ENCODE results near the gene WSCD2. TPM values are rescaled to one million over a fixed set of nuclear protein-coding genes. Genes with fewer than 3 reads are reported as not detected.

WSCD2 gene
- total and polyA plus RNA-seq, 2 of the 4 experiments (the other 2 are of a cell fraction), result not detected

GRCh38 chr12:108191086-108191485 lies 62.0 kb downstream of the WSCD2 start:
- no peak overlapping the region for H2BK20ac ChIP-seq (ENCODE audit: low read depth, low read length)
- H2BK15ac ChIP-seq (ENCODE audit: low read depth, low read length), result no peak overlapping the region
- no peak overlapping the region for H3K56ac ChIP-seq (ENCODE audit: extremely low read depth, insufficient read depth, low read length)
- no peaks in the 10 kb centered on the region for H3K4me1 ChIP-seq (ENCODE audit: control insufficient read depth, insufficient read depth, low read length)
- no peak for TF ChIP-seq POLR2A (IDR thresholded peaks at IDR 0.05; ENCODE audit: low read depth, low read length)
- no peak for TF ChIP-seq USF2 (IDR thresholded peaks at IDR 0.05; ENCODE audit: low read depth, low read length)
- no peak for TF ChIP-seq SMC3 (IDR thresholded peaks at IDR 0.05; ENCODE audit: low read depth, low read length)
- no peak for TF ChIP-seq CEBPB (IDR thresholded peaks at IDR 0.05; ENCODE audit: low read depth, low read length)
- TF ChIP-seq, protein P1, sequence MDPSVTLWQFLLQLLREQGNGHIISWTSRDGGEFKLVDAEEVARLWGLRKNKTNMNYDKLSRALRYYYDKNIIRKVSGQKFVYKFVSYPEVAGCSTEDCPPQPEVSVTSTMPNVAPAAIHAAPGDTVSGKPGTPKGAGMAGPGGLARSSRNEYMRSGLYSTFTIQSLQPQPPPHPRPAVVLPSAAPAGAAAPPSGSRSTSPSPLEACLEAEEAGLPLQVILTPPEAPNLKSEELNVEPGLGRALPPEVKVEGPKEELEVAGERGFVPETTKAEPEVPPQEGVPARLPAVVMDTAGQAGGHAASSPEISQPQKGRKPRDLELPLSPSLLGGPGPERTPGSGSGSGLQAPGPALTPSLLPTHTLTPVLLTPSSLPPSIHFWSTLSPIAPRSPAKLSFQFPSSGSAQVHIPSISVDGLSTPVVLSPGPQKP (IDR thresholded peaks at IDR 0.05; ENCODE audit: borderline replicate concordance, low read depth, low read length), result no peak
- no peak for TF ChIP-seq MAFK (IDR thresholded peaks at IDR 0.05; ENCODE audit: low read depth, low read length)
- TF ChIP-seq RAD21 (IDR thresholded peaks at IDR 0.05; ENCODE audit: low read length), result no peak
- no peak for TF ChIP-seq MAZ (IDR thresholded peaks at IDR 0.05; ENCODE audit: borderline replicate concordance, low read depth, low read length)
- no peak for TF ChIP-seq FOS (IDR thresholded peaks at IDR 0.05; ENCODE audit: low read depth, low read length)
- TF ChIP-seq, protein P2, sequence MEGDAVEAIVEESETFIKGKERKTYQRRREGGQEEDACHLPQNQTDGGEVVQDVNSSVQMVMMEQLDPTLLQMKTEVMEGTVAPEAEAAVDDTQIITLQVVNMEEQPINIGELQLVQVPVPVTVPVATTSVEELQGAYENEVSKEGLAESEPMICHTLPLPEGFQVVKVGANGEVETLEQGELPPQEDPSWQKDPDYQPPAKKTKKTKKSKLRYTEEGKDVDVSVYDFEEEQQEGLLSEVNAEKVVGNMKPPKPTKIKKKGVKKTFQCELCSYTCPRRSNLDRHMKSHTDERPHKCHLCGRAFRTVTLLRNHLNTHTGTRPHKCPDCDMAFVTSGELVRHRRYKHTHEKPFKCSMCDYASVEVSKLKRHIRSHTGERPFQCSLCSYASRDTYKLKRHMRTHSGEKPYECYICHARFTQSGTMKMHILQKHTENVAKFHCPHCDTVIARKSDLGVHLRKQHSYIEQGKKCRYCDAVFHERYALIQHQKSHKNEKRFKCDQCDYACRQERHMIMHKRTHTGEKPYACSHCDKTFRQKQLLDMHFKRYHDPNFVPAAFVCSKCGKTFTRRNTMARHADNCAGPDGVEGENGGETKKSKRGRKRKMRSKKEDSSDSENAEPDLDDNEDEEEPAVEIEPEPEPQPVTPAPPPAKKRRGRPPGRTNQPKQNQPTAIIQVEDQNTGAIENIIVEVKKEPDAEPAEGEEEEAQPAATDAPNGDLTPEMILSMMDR (conservative IDR thresholded peaks at IDR 0.05; ENCODE audit: low read depth, low read length), result no peak
- no peak for TF ChIP-seq RCOR1 (IDR thresholded peaks at IDR 0.05; ENCODE audit: insufficient replicate concordance, low read length)
- no peak for TF ChIP-seq MXI1 (IDR thresholded peaks at IDR 0.05; ENCODE audit: borderline replicate concordance, low read depth, low read length)
- no peak for TF ChIP-seq BHLHE40 (IDR thresholded peaks at IDR 0.05; ENCODE audit: low read depth, low read length)
- no peak for TF ChIP-seq RFX5 (IDR thresholded peaks at IDR 0.05; ENCODE audit: low read depth, low read length)
- no peak overlapping the region for H3K18ac ChIP-seq (ENCODE audit: low read depth, low read length)
- H2AK5ac ChIP-seq (ENCODE audit: low read depth, low read length), result no peak overlapping the region
- no peak overlapping the region for H3K14ac ChIP-seq (replicated peaks; ENCODE audit: low read depth, low read length)
- H2BK5ac ChIP-seq (ENCODE audit: low read depth, low read length, poor library complexity, severe bottlenecking), result no peak overlapping the region
- H3K79me1 ChIP-seq (ENCODE audit: low read depth in 1 of 2, low read length in 2 of 2), result no peaks in the 10 kb centered on the region
- no peak overlapping the region for H2AK9ac ChIP-seq (replicated peaks; ENCODE audit: low read depth, low read length, poor library complexity)
- dilution Hi-C loops (cut with HindIII; ENCODE audit: low sequenced_read_pairs, unreplicated experiment), result no loop called here
- intact Hi-C loops (cut with micrococcal nuclease), result no loop called here
- H3K9ac ChIP-seq (ENCODE audit: low read depth, low read length), result no peak overlapping the region
- DNase-seq (no peak), ATAC-seq (ENCODE audit: low read depth) (no peak)
- ChIA-PET POLR2A (ENCODE audit: unreplicated experiment) (no interaction called here), CTCF (no interaction called here)
- WGBS, 2 experiments (ENCODE audit: extremely low coverage in 2 of 2, insufficient read length in 1 of 2), result no CpG with 5 or more reads among the region's 2 CpGs
- BruUV-seq (replicated peaks), result no TSS peak
- H3K4me3 ChIP-seq (ENCODE audit: insufficient read depth, low read depth, low read length), result no peak overlapping the region
- H4K8ac ChIP-seq (ENCODE audit: low read depth in 2 of 2, low read length in 2 of 2), result no peak overlapping the region
- H2BK120ac ChIP-seq (ENCODE audit: low read depth, low read length), result no peak overlapping the region
- no peak overlapping the region for H4K5ac ChIP-seq (ENCODE audit: low read depth, low read length)
- no peaks in the 10 kb centered on the region for H3K9me1 ChIP-seq (ENCODE audit: insufficient read depth, low read length)
- H3K9me3 ChIP-seq (ENCODE audit: control insufficient read depth, insufficient read depth, low read length), result no peaks in the 10 kb centered on the region
- no peaks in the 10 kb centered on the region for H3K36me3 ChIP-seq (ENCODE audit: control insufficient read depth, insufficient read depth, low read length)
- in situ Hi-C loops (cut with MboI; ENCODE audit: low sequenced_read_pairs), result no loop called here
- H2AFZ ChIP-seq (replicated peaks; ENCODE audit: low read length, poor library complexity), result no peak overlapping the region
- no peak overlapping the region for H4K91ac ChIP-seq (ENCODE audit: insufficient read depth, low read depth, low read length)
- no peaks in the 10 kb centered on the region for H3K27me3 ChIP-seq (ENCODE audit: control insufficient read depth, insufficient read depth, low read length)
- H3K4ac ChIP-seq (ENCODE audit: low read depth, low read length), result no peak overlapping the region
- no peak overlapping the region for H3K23ac ChIP-seq (ENCODE audit: low read depth, low read length)
- H3K27ac ChIP-seq (ENCODE audit: insufficient read depth, low read length), result no peak overlapping the region
- H4K20me1 ChIP-seq (ENCODE audit: insufficient read depth, low read length), result no peaks in the 10 kb centered on the region
- H3K4me2 ChIP-seq (ENCODE audit: low read depth, low read length), result no peak overlapping the region

All from IMR-90 (cell line).